ENCODE data around the gene CCT3. TPM values are rescaled to one million over a fixed set of nuclear protein-coding genes. Genes with fewer than 3 reads are reported as not detected.

Gene CCT3
- total RNA-seq, 1 donor from 2014 or later = 109 TPM

DNA sequence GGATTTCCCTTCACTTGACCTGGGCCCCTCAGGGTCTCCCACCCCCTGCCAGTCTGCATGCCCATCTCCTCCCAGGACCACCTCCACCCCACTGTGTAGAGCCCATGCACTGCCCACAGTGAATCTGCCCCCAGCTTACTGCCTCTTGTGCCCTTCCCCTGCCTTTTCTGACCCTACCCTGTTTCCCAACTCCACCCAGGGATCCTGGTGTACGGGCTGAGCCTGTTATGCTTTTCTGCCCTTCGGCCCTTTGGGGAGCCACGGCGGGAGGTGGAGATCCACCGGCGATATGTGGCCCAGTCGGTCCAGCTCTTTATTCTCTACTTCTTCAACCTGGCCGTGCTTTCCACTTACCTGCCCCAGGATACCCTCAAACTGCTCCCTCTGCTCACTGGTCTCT is 52.0 kb downstream of the CCT3 start:
- TF ChIP-seq, protein P1, sequence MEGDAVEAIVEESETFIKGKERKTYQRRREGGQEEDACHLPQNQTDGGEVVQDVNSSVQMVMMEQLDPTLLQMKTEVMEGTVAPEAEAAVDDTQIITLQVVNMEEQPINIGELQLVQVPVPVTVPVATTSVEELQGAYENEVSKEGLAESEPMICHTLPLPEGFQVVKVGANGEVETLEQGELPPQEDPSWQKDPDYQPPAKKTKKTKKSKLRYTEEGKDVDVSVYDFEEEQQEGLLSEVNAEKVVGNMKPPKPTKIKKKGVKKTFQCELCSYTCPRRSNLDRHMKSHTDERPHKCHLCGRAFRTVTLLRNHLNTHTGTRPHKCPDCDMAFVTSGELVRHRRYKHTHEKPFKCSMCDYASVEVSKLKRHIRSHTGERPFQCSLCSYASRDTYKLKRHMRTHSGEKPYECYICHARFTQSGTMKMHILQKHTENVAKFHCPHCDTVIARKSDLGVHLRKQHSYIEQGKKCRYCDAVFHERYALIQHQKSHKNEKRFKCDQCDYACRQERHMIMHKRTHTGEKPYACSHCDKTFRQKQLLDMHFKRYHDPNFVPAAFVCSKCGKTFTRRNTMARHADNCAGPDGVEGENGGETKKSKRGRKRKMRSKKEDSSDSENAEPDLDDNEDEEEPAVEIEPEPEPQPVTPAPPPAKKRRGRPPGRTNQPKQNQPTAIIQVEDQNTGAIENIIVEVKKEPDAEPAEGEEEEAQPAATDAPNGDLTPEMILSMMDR (IDR thresholded peaks at IDR 0.05) = no peak
- DNase-seq (ENCODE audit: low spot score in 2 of 2) = no peak
- no peak overlapping the region for H3K4me3 ChIP-seq
- H3K27ac ChIP-seq = no peak overlapping the region
- H3K27me3 ChIP-seq = no peaks in the 10 kb centered on the region
- H3K9me3 ChIP-seq = no peaks in the 10 kb centered on the region
- peaks cover 4 to 7% of the 10 kb centered on the region in 2 donors for H3K36me3 ChIP-seq
- intact Hi-C loops (cut with DNase I) = no loop called here
- peaks cover 0 to 11% of the 10 kb centered on the region in 2 donors for H3K4me1 ChIP-seq

DNA sequence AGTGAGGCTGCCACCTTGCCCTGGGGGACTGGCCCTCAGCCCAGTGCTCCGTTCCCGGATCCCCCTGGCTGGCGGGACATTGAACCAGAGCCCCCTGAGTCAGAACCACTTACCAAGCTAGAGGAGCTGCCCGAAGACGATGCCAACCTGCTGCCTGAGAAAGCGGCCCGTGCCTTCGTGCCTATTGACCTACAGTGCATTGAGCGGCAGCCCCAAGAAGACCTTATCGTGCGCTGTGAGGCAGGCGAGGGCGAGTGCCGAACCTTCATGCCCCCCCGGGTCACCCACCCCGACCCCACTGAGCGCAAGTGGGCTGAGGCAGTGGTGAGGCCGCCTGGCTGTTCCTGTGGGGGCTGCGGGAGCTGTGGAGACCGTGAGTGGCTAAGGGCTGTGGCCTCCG is 52.7 kb downstream of the CCT3 start:
- H3K27ac ChIP-seq = no peak overlapping the region
- intact Hi-C loops (cut with DNase I) = no loop called here
- H3K27me3 ChIP-seq = no peaks in the 10 kb centered on the region
- DNase-seq (ENCODE audit: low spot score in 2 of 2) = no peak
- H3K36me3 ChIP-seq = peaks cover 4 to 7% of the 10 kb centered on the region in 2 donors
- peaks cover 0 to 13% of the 10 kb centered on the region in 2 donors for H3K4me1 ChIP-seq
- no peaks in the 10 kb centered on the region for H3K9me3 ChIP-seq
- TF ChIP-seq, protein P1 (IDR thresholded peaks at IDR 0.05) = no peak
- no peak overlapping the region for H3K4me3 ChIP-seq

GRCh38 chr1:156284757-156285156 is 53.3 kb downstream of the CCT3 start:
- H3K9me3 ChIP-seq = no peaks in the 10 kb centered on the region
- H3K4me3 ChIP-seq = no peak overlapping the region
- TF ChIP-seq, protein P1 (IDR thresholded peaks at IDR 0.05) = no peak
- H3K27me3 ChIP-seq = no peaks in the 10 kb centered on the region
- no peak overlapping the region for H3K27ac ChIP-seq
- intact Hi-C loops (cut with DNase I) = no loop called here
- peaks cover 4 to 7% of the 10 kb centered on the region in 2 donors for H3K36me3 ChIP-seq
- no peak for DNase-seq (ENCODE audit: low spot score in 2 of 2)
- H3K4me1 ChIP-seq = peaks cover 0 to 13% of the 10 kb centered on the region in 2 donors

- Histone ChIP-seq H3K27ac (peak within 1 kb of the TSS; percentile 45 to 85), H3K4me1 (peaks cover 0 to 13% of the 10 kb centered on the region in 2 donors), H3K27me3 (no peaks in the 10 kb centered on the region), H3K9me3 (no peaks in the 10 kb centered on the region), H3K4me3 (peak within 1 kb of the TSS; percentile 81 to 88), H3K36me3 (peaks cover 2 to 6% of the 10 kb centered on the region in 2 donors)
- no peak for DNase-seq (ENCODE audit: low spot score in 2 of 2)
- TF ChIP-seq, protein P1 (IDR thresholded peaks at IDR 0.05) = no peak
- intact Hi-C loops (cut with DNase I) = no loop called here
Measured at GRCh38 chr1:156284112-156284511, 54.0 kb downstream of the CCT3 start, which contains the start of gene TMEM79. Gene TMEM79, plus strand, starts transcription at chr1:156284325. Its CDS starts 902 bp downstream, at chr1:156285227.

GRCh38 chr1:156283521-156283920 is 54.6 kb downstream of the CCT3 start:
- no peak for DNase-seq (ENCODE audit: low spot score in 2 of 2)
- peak overlapping the region; percentile 81 to 88 for H3K4me3 ChIP-seq
- H3K9me3 ChIP-seq = no peaks in the 10 kb centered on the region
- peak overlapping the region in 1 of 2 donors; percentile 45 for H3K27ac ChIP-seq
- peaks cover under 1 to 2% of the 10 kb centered on the region in 2 donors for H3K36me3 ChIP-seq
- H3K4me1 ChIP-seq = peaks cover 0 to 13% of the 10 kb centered on the region in 2 donors
- intact Hi-C loops (cut with DNase I) = no loop called here
- TF ChIP-seq, protein P1 (IDR thresholded peaks at IDR 0.05) = no peak
- H3K27me3 ChIP-seq = no peaks in the 10 kb centered on the region
